Natural killer cell (primary cell): ENCODE measurements around the gene RARS2. TPM values are rescaled to one million over a fixed set of nuclear protein-coding genes. Genes with fewer than 3 reads are reported as not detected.
A peak's percentile ranks its signal among the peaks of the same experiment; 100 is the strongest.

Experiments used
- ATAC-seq, 3 donors: fragments of 150-1000 bp in 2 of 3; fragments of 200-7000 bp in 1 of 3; cut with Tn5 transposase; 1 replicate in 1 of 3; 2 replicates in 2 of 3; pipeline ENCODE4 v1.10.0; 2021; ENCODE audit warnings: mild to moderate bottlenecking in 2 of 3, moderate library complexity in 2 of 3
- DNase-seq, 2 donors: peaks; one replicate each; pipeline versions ENCODE4 v3.0.0 to v3.0.0-alpha.2; 2013 to 2021; ENCODE audit warnings: mixed read lengths in 1 of 2
- H3K27ac ChIP-seq: one replicate; pipeline ENCODE4 v1.5.1; 2013; ENCODE audit warnings: mild to moderate bottlenecking, low read length
- H3K27me3 ChIP-seq: one replicate; pipeline ENCODE4 v1.6.1; 2013; ENCODE audit warnings: low read length; ENCODE audit not compliant: control insufficient read depth, insufficient read depth
- H3K36me3 ChIP-seq: one replicate; pipeline ENCODE4 v1.6.1; 2013; ENCODE audit warnings: low read length; ENCODE audit not compliant: control insufficient read depth, insufficient read depth
- H3K4me1 ChIP-seq: one replicate; pipeline ENCODE4 v1.6.1; 2013; ENCODE audit warnings: low read length; ENCODE audit not compliant: control insufficient read depth, insufficient read depth
- H3K4me3 ChIP-seq: one replicate; pipeline ENCODE4 v1.5.1; 2013; ENCODE audit warnings: low read length
- H3K9me3 ChIP-seq: one replicate; pipeline ENCODE4 v1.6.1; 2013; ENCODE audit warnings: low read length; ENCODE audit not compliant: control insufficient read depth, insufficient read depth
- H3K27ac Mint-ChIP-seq, 2 donors: one replicate each; pipeline ENCODE4 v1.8.0; 2022; ENCODE audit warnings: mild to moderate bottlenecking in 2 of 2, mixed read lengths in 2 of 2, moderate library complexity in 1 of 2
- H3K27me3 Mint-ChIP-seq, 2 donors: one replicate each; pipeline ENCODE4 v1.8.0; 2022; ENCODE audit warnings: low read depth in 2 of 2, mixed read lengths in 2 of 2
- H3K36me3 Mint-ChIP-seq: one replicate; pipeline ENCODE4 v1.8.0; 2022; ENCODE audit warnings: mixed read lengths
- H3K4me1 Mint-ChIP-seq, 2 donors: one replicate each; pipeline ENCODE4 v1.8.0; 2022; ENCODE audit warnings: mixed read lengths in 2 of 2
- H3K4me3 Mint-ChIP-seq: one replicate; pipeline ENCODE4 v1.8.0; 2022; ENCODE audit warnings: mild to moderate bottlenecking, moderate library complexity, mixed read lengths
- H3K9me3 Mint-ChIP-seq, 2 donors: one replicate each; pipeline ENCODE4 v1.8.0; 2022; ENCODE audit warnings: mixed read lengths in 2 of 2
- WGBS: methylation state at CpG from one replicate; pipeline ENCODE4 v1.1.7; 2013; ENCODE audit warnings: missing lambda C conversion rate; ENCODE audit not compliant: insufficient coverage; 5-methylcytosine and 5-hydroxymethylcytosine counted together
- intact Hi-C: fragments of 100-400 bp; cut with micrococcal nuclease; formaldehyde crosslinking; loops from one replicate; pipeline ENCODE4 v1.14.2; 2022
- total RNA-seq, 4 donors: library from RNA; stranded (reverse); fragments of 120-200 nt in 1 of 4; gene quantifications; one replicate each; pipeline versions ENCODE4 v1.2.3 to v1.2.4, GENCODE V29; 2013 to 2022
- TF ChIP-seq, protein P1 (sequence below): fragments of 200-600 bp; IDR thresholded peaks from one replicate; pipeline ENCODE4 v1.8.0; 2022; ENCODE audit warnings: antibody characterized with exemption

RARS2 gene
- total RNA-seq, 3 donors from 2014 or later (not counting 1 experiment from before 2014, with no cell fraction given): 21.8 to 26.5 (median 24.2) TPM

DNA sequence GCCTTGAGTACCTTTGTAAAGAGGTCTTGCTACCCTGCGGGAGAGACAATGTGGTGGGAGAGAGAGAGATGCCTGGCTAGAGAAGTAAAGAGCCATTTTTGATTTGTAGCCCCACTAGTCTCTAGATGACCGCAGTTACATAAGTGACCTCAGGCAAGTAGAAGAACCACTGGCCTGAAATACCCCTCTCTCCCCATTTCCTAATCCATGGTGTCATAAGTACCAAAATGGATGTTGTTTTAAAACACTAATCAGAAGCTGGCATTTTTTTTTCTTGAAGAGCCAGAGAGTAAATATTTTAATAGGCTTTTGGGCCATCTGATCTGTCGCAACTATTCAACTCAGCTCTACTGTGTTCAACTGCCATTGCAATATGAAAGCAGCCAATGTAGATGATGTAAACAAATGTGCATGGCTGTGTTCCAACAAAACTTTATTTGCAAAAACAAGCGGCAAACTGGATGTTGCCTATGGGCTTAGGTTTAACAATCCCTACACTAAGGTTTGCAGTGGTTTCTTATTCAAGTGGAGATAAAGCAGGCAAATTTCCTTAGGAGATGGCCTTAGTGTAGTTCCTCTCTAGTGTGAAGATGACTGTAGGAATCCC, 36.5 kb downstream of the RARS2 start:
- 98% methylated on average over 4 of the region's 4 CpGs for WGBS

DNA sequence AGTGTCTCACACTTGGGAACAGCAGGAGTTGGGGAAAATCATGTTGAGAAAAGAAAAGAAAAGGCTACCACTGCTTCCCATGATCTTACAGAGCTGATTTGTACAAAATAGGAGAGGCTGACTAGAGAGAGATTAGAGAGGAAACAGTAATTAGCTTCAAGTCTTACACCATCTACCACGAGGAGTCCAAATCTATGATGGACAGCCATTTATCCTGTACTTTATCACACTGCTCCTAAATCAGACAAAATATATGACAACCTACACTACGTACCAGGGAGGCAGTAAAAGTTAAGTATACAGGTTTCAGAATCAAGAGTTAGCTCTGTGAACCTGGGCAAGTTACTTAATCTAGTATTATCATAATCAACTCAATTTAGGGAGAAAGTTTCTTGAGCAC, 38.0 kb downstream of the RARS2 start:
- intact Hi-C loops: no loop called here
- Histone ChIP-seq H3K36me3 (peaks cover 43% of the 10 kb centered on the region), H3K27ac (no peak overlapping the region), H3K27me3 (no peaks in the 10 kb centered on the region), H3K4me1 (no peaks in the 10 kb centered on the region), H3K9me3 (no peaks in the 10 kb centered on the region), H3K4me3 (no peak overlapping the region)
- Mint-ChIP-seq H3K27me3 (no peaks in the 10 kb centered on the region), H3K4me3 (no peak overlapping the region), H3K4me1 (peaks cover 6 to 13% of the 10 kb centered on the region in 2 donors), H3K27ac (peak overlapping the region; percentile 38 to 62), H3K36me3 (peaks cover 26% of the 10 kb centered on the region), H3K9me3 (no peaks in the 10 kb centered on the region)
- TF ChIP-seq, protein P1, sequence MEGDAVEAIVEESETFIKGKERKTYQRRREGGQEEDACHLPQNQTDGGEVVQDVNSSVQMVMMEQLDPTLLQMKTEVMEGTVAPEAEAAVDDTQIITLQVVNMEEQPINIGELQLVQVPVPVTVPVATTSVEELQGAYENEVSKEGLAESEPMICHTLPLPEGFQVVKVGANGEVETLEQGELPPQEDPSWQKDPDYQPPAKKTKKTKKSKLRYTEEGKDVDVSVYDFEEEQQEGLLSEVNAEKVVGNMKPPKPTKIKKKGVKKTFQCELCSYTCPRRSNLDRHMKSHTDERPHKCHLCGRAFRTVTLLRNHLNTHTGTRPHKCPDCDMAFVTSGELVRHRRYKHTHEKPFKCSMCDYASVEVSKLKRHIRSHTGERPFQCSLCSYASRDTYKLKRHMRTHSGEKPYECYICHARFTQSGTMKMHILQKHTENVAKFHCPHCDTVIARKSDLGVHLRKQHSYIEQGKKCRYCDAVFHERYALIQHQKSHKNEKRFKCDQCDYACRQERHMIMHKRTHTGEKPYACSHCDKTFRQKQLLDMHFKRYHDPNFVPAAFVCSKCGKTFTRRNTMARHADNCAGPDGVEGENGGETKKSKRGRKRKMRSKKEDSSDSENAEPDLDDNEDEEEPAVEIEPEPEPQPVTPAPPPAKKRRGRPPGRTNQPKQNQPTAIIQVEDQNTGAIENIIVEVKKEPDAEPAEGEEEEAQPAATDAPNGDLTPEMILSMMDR: no peak
- ATAC-seq: no peak
- 80% methylated on average over 1 of the region's 2 CpGs for WGBS
- DNase-seq: no peak

More for the DNA sequence above, 36.5 kb downstream of the RARS2 start:
- intact Hi-C loops: no loop called here
- H3K4me1 Mint-ChIP-seq: peaks cover 9 to 13% of the 10 kb centered on the region in 2 donors
- DNase-seq (no peak), ATAC-seq (no peak)
- no peaks in the 10 kb centered on the region for H3K4me1 ChIP-seq
- H3K9me3 Mint-ChIP-seq: no peaks in the 10 kb centered on the region
- H3K27ac Mint-ChIP-seq: peak overlapping the region in 1 of 2 donors; percentile 62
- no peaks in the 10 kb centered on the region for H3K27me3 ChIP-seq
- H3K4me3 Mint-ChIP-seq: no peak overlapping the region
- no peak overlapping the region for H3K4me3 ChIP-seq
- no peak overlapping the region for H3K27ac ChIP-seq
- H3K36me3 ChIP-seq: peaks cover 49% of the 10 kb centered on the region
- TF ChIP-seq, protein P1: no peak
- H3K27me3 Mint-ChIP-seq: no peaks in the 10 kb centered on the region
- H3K36me3 Mint-ChIP-seq: peaks cover 26% of the 10 kb centered on the region
- no peaks in the 10 kb centered on the region for H3K9me3 ChIP-seq

DNA sequence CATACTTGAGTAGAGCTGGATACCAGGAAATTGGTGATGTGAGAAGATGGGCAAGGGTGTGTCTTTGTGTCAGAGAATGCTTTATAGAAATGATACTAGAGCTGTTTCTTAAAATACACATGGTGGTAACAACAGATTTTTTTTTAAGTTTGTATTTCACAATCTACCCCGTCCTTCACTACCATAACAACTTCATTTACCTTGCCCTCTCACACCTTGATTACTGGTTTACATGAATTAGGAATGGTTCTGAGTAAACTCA, 45.4 kb downstream of the RARS2 start:
- intact Hi-C loops: no loop called here
- TF ChIP-seq, protein P1: no peak
- Mint-ChIP-seq H3K27me3 (no peaks in the 10 kb centered on the region), H3K27ac (no peak overlapping the region), H3K36me3 (peaks cover 9% of the 10 kb centered on the region), H3K9me3 (no peaks in the 10 kb centered on the region), H3K4me3 (no peak overlapping the region), H3K4me1 (no peaks in the 10 kb centered on the region)
- no CpG with 5 or more reads among the region's 1 CpG for WGBS
- no peaks in the 10 kb centered on the region for H3K4me1 ChIP-seq
- H3K4me3 ChIP-seq: no peak overlapping the region
- ATAC-seq (no peak), DNase-seq (no peak)
- H3K27ac ChIP-seq: no peak overlapping the region
- peaks cover 43% of the 10 kb centered on the region for H3K36me3 ChIP-seq
- H3K27me3 ChIP-seq: no peaks in the 10 kb centered on the region
- peaks cover 3% of the 10 kb centered on the region for H3K9me3 ChIP-seq
